GM12878 (cell line): Measurements from ENCODE around the gene NFAT5. TPM values are rescaled to one million over a fixed set of nuclear protein-coding genes. Genes with fewer than 3 reads are reported as not detected.

Source experiments
- BHLHE40 ChIP-seq, 2 experiments: fragments of 450-650 bp in 1 of 2; IDR thresholded peaks; 2 replicates each; pipeline ENCODE4 v1.6.1; 2011 to 2017; ENCODE audit warnings: low read depth in 2 of 2, borderline replicate concordance in 1 of 2, improper control_type of control experiment in 1 of 2, low read length in 1 of 2, mild to moderate bottlenecking in 1 of 2
- CEBPB ChIP-seq, 2 experiments: fragments of 150-350 bp in 1 of 2; IDR thresholded peaks; 2 replicates each; pipeline ENCODE4 v1.6.1; 2012 to 2014; ENCODE audit warnings: low read depth in 2 of 2, low read length in 2 of 2, borderline replicate concordance in 1 of 2, inconsistent platforms in 1 of 2
- ETV6 ChIP-seq, 2 experiments: fragments of 450-650 bp in 1 of 2; IDR thresholded peaks in 1 of 2; conservative IDR thresholded peaks in 1 of 2; 2 replicates each; pipeline ENCODE4 v1.6.1; 2014; ENCODE audit warnings: antibody characterized with exemption in 1 of 2, borderline replicate concordance in 1 of 2, low read depth in 1 of 2, mild to moderate bottlenecking in 1 of 2, moderate library complexity in 1 of 2
- GABPA ChIP-seq: IDR thresholded peaks from 2 replicates; pipeline ENCODE4 v1.6.1; 2014; ENCODE audit warnings: antibody characterized with exemption, low read depth, mild to moderate bottlenecking, inconsistent platforms
- IKZF2 ChIP-seq, 2 experiments: fragments of 450-650 bp; IDR thresholded peaks; 2 replicates each; pipeline ENCODE4 v1.6.1; 2017; ENCODE audit warnings: mild to moderate bottlenecking in 2 of 2, moderate library complexity in 2 of 2
- MTA3 ChIP-seq: IDR thresholded peaks from 2 replicates; pipeline ENCODE4 v1.6.1; 2012; ENCODE audit warnings: low read length, inconsistent platforms, borderline replicate concordance
- MYC ChIP-seq: IDR thresholded peaks from 2 replicates; pipeline ENCODE4 v1.6.1; 2011; ENCODE audit warnings: mild to moderate bottlenecking, low read length, moderate library complexity, inconsistent platforms; ENCODE audit not compliant: insufficient read depth, insufficient replicate concordance, insufficient read length, severe bottlenecking
- NFYB ChIP-seq: IDR thresholded peaks from 2 replicates; pipeline ENCODE4 v1.6.1; 2011; ENCODE audit warnings: low read depth, mild to moderate bottlenecking, low read length, improper control_type of control experiment, moderate library complexity; ENCODE audit not compliant: insufficient read depth
- POU2F2 ChIP-seq: IDR thresholded peaks from 3 replicates; pipeline ENCODE4 v1.6.1; 2011; ENCODE audit warnings: low read depth, mild to moderate bottlenecking, low read length, borderline replicate concordance
- RCOR1 ChIP-seq: conservative IDR thresholded peaks from 2 replicates; pipeline ENCODE4 v1.6.1; 2012; ENCODE audit warnings: low read depth, low read length, improper control_type of control experiment
- SIN3A ChIP-seq: IDR thresholded peaks from 2 replicates; pipeline ENCODE4 v1.6.1; 2012; ENCODE audit warnings: low read depth, low read length, improper control_type of control experiment
- SREBF1 ChIP-seq: IDR thresholded peaks from 2 replicates; pipeline ENCODE4 v1.6.1; 2012; ENCODE audit warnings: mild to moderate bottlenecking, low read length
- TCF7 ChIP-seq: IDR thresholded peaks from 2 replicates; pipeline ENCODE4 v1.6.1; 2014; ENCODE audit warnings: antibody characterized with exemption, borderline replicate concordance
- YY1 ChIP-seq: IDR thresholded peaks from 2 replicates; pipeline ENCODE4 v1.6.1; 2011; ENCODE audit warnings: low read depth, mild to moderate bottlenecking, low read length
- ZZZ3 ChIP-seq: IDR thresholded peaks from 2 replicates; pipeline ENCODE4 v1.6.1; 2011; ENCODE audit warnings: low read depth; ENCODE audit not compliant: control insufficient read depth, insufficient read length
- polyA plus RNA-seq, 11 experiments: library from polyadenylated mRNA; depleted of rRNA in 4 of 11; unstranded in 6 of 11; stranded (reverse) in 5 of 11; fragments of >200 nt; fragmentation: Nextera tagmentation in 4 of 11; fragmentation: Illumina TruSeq in 1 of 11; extraction: Ambion mirVana in 4 of 11; extraction: Trizol in 1 of 11; gene quantifications; 1 replicate in 1 of 11; 2 replicates in 10 of 11; pipeline versions ENCODE4 v1.2.1 to v1.2.3, GENCODE V29; 2011 to 2016; ENCODE audit warnings: inconsistent platforms in 2 of 11, missing spikeins in 2 of 11, low read depth in 1 of 11
- total RNA-seq, 4 experiments: library from RNA; depleted of rRNA in 3 of 4; stranded (reverse); fragments of >200 nt in 3 of 4; fragmentation: Illumina TruSeq in 1 of 4; extraction: Trizol in 1 of 4; gene quantifications; 2 replicates each; pipeline versions ENCODE4 v1.2.1 to v1.2.3, GENCODE V29; 2013 to 2021
- TF ChIP-seq, protein P1 (sequence below): fragments of 450-650 bp; IDR thresholded peaks from 2 replicates; pipeline ENCODE4 v1.6.1; 2017; ENCODE audit warnings: mild to moderate bottlenecking
- TF ChIP-seq, protein P2 (sequence below), 3 experiments: IDR thresholded peaks in 2 of 3; conservative IDR thresholded peaks in 1 of 3; 2 replicates each; pipeline ENCODE4 v1.5.1; 2011; ENCODE audit warnings: low read depth in 3 of 3, low read length in 3 of 3, mild to moderate bottlenecking in 3 of 3, control low read depth in 2 of 3, moderate library complexity in 2 of 3, inconsistent platforms in 1 of 3, mixed read lengths in 1 of 3; ENCODE audit not compliant: control insufficient read depth in 2 of 3, insufficient read depth in 1 of 3; ENCODE audit errors: extremely low read depth in 1 of 3
- TF ChIP-seq, protein P3 (sequence below): IDR thresholded peaks from 2 replicates; pipeline ENCODE4 v1.6.1; 2012; ENCODE audit warnings: low read depth, low read length, improper control_type of control experiment
- TF ChIP-seq, protein P4 (sequence below): fragments of 450-650 bp; formaldehyde crosslinking; IDR thresholded peaks from 2 replicates; pipeline ENCODE4 v1.5.0; 2022; ENCODE audit warnings: mild to moderate bottlenecking, missing genetic modification characterization

Gene NFAT5
- total and polyA plus RNA-seq, 10 of the 15 experiments (the other 5 are each of a cell fraction or from before 2014, with no cell fraction given), result 0.58 to 31.5 (median 12.7) TPM

DNA sequence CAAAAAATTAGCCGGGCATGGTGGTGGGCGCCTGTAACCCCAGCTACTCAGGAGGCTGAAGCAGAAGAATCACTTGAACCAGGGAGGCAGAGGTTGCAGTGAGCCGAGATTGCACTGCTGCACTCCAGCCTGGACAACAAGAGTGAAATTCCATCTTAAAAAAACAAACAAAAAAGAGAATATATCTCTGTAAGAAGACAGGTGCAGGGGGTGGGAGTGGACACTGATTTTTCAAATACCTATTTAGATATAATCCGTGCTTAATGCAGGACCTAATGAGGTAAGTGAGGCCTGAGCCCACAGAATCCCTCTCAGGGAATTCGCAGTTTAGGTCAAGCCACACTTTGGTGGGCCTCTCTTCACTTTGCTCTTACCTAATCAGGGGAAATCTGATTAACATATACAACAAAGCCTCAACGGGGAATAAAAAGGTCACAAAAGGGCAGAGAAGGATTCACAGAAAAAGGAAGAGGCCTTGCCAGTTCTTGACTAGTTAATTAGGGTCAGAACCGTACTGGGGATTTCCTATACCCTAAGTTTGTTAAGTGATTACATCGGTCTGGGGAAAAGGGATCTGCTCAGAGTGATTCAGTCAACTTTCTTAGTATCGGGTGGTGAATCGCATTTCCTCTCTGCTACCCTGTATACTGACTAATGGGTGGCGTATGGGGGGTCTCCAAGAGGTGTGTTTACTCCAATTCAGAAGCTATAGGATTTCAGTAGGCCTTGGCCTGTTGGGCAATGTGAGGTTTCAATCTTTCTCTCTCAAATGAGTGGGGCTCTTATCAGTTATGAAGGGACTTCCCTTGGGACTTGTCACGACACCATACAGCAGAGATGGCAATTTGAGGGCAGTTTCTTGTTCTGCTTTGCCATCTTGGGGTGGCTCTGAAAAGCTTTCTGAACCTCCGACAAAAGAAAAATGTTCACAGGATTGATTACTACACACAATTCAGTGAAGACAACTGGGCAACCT lies 1.9 kb upstream of the NFAT5 start (continued):
- TF ChIP-seq NFYB (no peak), SREBF1 (no peak), ZZZ3 (no peak), ETV6 (conservative IDR thresholded peaks at IDR 0.05 in 1 of 2, IDR thresholded peaks at IDR 0.05 in 1 of 2; ENCODE audit: borderline replicate concordance in 1 of 2, low read depth in 1 of 2) (peak in 1 of 2 experiments; percentile 75; a peak in 1 of 4 replicates), YY1 (peak; percentile 53; the same call in 1 of the 2 replicates), SIN3A (no peak), IKZF2 (IDR thresholded peaks at IDR 0.05) (peak; percentile 84 to 91), TCF7 (no peak), GABPA (no peak), MYC (no peak), CEBPB (IDR thresholded peaks at IDR 0.05; ENCODE audit: borderline replicate concordance in 1 of 2, low read depth in 2 of 2, low read length in 2 of 2) (peak in 1 of 2 experiments; percentile 57; a peak in 1 of 4 replicates), RCOR1 (no peak; the same call in 1 of the 2 replicates), POU2F2 (peak; percentile 25; the same call in 1 of the 3 replicates), MTA3 (peak; percentile 86), BHLHE40 (IDR thresholded peaks at IDR 0.05; ENCODE audit: borderline replicate concordance in 1 of 2, low read depth in 2 of 2, low read length in 1 of 2) (peak in 1 of 2 experiments; percentile 44; a peak in 2 of 4 replicates)
- TF ChIP-seq, protein P1, sequence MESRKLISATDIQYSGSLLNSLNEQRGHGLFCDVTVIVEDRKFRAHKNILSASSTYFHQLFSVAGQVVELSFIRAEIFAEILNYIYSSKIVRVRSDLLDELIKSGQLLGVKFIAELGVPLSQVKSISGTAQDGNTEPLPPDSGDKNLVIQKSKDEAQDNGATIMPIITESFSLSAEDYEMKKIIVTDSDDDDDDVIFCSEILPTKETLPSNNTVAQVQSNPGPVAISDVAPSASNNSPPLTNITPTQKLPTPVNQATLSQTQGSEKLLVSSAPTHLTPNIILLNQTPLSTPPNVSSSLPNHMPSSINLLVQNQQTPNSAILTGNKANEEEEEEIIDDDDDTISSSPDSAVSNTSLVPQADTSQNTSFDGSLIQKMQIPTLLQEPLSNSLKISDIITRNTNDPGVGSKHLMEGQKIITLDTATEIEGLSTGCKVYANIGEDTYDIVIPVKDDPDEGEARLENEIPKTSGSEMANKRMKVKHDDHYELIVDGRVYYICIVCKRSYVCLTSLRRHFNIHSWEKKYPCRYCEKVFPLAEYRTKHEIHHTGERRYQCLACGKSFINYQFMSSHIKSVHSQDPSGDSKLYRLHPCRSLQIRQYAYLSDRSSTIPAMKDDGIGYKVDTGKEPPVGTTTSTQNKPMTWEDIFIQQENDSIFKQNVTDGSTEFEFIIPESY, result no peak
- TF ChIP-seq, protein P2, sequence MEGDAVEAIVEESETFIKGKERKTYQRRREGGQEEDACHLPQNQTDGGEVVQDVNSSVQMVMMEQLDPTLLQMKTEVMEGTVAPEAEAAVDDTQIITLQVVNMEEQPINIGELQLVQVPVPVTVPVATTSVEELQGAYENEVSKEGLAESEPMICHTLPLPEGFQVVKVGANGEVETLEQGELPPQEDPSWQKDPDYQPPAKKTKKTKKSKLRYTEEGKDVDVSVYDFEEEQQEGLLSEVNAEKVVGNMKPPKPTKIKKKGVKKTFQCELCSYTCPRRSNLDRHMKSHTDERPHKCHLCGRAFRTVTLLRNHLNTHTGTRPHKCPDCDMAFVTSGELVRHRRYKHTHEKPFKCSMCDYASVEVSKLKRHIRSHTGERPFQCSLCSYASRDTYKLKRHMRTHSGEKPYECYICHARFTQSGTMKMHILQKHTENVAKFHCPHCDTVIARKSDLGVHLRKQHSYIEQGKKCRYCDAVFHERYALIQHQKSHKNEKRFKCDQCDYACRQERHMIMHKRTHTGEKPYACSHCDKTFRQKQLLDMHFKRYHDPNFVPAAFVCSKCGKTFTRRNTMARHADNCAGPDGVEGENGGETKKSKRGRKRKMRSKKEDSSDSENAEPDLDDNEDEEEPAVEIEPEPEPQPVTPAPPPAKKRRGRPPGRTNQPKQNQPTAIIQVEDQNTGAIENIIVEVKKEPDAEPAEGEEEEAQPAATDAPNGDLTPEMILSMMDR (IDR thresholded peaks at IDR 0.05 in 2 of 3, conservative IDR thresholded peaks at IDR 0.05 in 1 of 3; ENCODE audit: control insufficient read depth in 2 of 3, extremely low read depth in 1 of 3, insufficient read depth in 1 of 3, low read depth in 3 of 3, low read length in 3 of 3), result peak in 2 of 3 experiments; percentile 16 to 56; a peak in 3 of 6 replicates
- TF ChIP-seq, protein P3, sequence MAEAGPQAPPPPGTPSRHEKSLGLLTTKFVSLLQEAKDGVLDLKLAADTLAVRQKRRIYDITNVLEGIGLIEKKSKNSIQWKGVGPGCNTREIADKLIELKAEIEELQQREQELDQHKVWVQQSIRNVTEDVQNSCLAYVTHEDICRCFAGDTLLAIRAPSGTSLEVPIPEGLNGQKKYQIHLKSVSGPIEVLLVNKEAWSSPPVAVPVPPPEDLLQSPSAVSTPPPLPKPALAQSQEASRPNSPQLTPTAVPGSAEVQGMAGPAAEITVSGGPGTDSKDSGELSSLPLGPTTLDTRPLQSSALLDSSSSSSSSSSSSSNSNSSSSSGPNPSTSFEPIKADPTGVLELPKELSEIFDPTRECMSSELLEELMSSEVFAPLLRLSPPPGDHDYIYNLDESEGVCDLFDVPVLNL, result no peak
- TF ChIP-seq, protein P4, sequence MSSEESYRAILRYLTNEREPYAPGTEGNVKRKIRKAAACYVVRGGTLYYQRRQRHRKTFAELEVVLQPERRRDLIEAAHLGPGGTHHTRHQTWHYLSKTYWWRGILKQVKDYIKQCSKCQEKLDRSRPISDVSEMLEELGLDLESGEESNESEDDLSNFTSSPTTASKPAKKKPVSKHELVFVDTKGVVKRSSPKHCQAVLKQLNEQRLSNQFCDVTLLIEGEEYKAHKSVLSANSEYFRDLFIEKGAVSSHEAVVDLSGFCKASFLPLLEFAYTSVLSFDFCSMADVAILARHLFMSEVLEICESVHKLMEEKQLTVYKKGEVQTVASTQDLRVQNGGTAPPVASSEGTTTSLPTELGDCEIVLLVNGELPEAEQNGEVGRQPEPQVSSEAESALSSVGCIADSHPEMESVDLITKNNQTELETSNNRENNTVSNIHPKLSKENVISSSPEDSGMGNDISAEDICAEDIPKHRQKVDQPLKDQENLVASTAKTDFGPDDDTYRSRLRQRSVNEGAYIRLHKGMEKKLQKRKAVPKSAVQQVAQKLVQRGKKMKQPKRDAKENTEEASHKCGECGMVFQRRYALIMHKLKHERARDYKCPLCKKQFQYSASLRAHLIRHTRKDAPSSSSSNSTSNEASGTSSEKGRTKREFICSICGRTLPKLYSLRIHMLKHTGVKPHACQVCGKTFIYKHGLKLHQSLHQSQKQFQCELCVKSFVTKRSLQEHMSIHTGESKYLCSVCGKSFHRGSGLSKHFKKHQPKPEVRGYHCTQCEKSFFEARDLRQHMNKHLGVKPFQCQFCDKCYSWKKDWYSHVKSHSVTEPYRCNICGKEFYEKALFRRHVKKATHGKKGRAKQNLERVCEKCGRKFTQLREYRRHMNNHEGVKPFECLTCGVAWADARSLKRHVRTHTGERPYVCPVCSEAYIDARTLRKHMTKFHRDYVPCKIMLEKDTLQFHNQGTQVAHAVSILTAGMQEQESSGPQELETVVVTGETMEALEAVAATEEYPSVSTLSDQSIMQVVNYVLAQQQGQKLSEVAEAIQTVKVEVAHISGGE (CRISPR knock-in tag), result no peak
